Endothelial cell of umbilical vein (primary cell): ENCODE measurements around the gene DNAJC16. TPM values are rescaled to one million over a fixed set of nuclear protein-coding genes. Genes with fewer than 3 reads are reported as not detected.
"Not testable (repeated sequence)": the region's sequence is repeated elsewhere in the genome, so short reads cannot be mapped to it uniquely, and the experiment has no call there.

ENCODE experiments used
- BruUV-seq: library from RNA; stranded (reverse); fragments of 400-500 nt; replicated peaks from 2 replicates; lab custom pipeline; 2021; lab: Mats Ljungman, UMichigan
- CTCF ChIA-PET: fragments of 300-600, 350-600 bp; sonication (Branson Sonifier 250); formaldehyde crosslinking; loops from one replicate; lab custom pipeline; 2021; ENCODE audit warnings: antibody characterized with exemption, inconsistent platforms; lab: Charles Lee
- POLR2A ChIA-PET: fragments of 300-600, 350-600 bp; sonication (Branson Sonifier 250); formaldehyde crosslinking; loops from one replicate; lab custom pipeline; 2021; ENCODE audit warnings: antibody characterized with exemption, inconsistent platforms; lab: Charles Lee
- DNase-seq: peaks from one replicate; pipeline ENCODE4 v3.0.0-alpha.2; 2011; ENCODE audit warnings: low read depth, low spot score
- FAIRE-seq: peaks from 2 replicates; lab custom pipeline; 2011; peaks lifted over from hg19 to GRCh38; lab: Jason Lieb, UNC
- H2AFZ ChIP-seq: 2 replicates; pipeline ENCODE4 v1.6.0; 2012; ENCODE audit warnings: low read depth, low read length, control low read depth, inconsistent platforms
- H3K27ac ChIP-seq: 2 replicates; pipeline ENCODE4 v1.5.1; 2011; ENCODE audit warnings: low read depth, mild to moderate bottlenecking, control low read depth, low read length, moderate library complexity; ENCODE audit not compliant: insufficient read depth
- H3K27me3 ChIP-seq, 2 experiments: 2 replicates each; pipeline versions ENCODE4 v1.6.0 to v1.6.1; 2011; ENCODE audit warnings: low read length in 2 of 2, mixed read lengths in 1 of 2; ENCODE audit not compliant: control insufficient read depth in 2 of 2, insufficient read depth in 2 of 2
- H3K36me3 ChIP-seq, 2 experiments: 2 replicates in 1 of 2; 3 replicates in 1 of 2; pipeline ENCODE4 v1.5.1; 2011; ENCODE audit warnings: low read length in 2 of 2, mild to moderate bottlenecking in 1 of 2, moderate library complexity in 1 of 2; ENCODE audit not compliant: control insufficient read depth in 2 of 2, insufficient read depth in 2 of 2; ENCODE audit errors: extremely low read depth in 1 of 2
- H3K4me1 ChIP-seq: 3 replicates; pipeline ENCODE4 v1.5.1; 2011; ENCODE audit warnings: mild to moderate bottlenecking, low read length; ENCODE audit not compliant: control insufficient read depth, insufficient read depth; ENCODE audit errors: extremely low read depth
- H3K4me2 ChIP-seq: 2 replicates; pipeline ENCODE4 v1.6.1; 2011; ENCODE audit warnings: low read length, control low read depth, mixed read lengths; ENCODE audit not compliant: insufficient read depth
- H3K4me3 ChIP-seq, 3 experiments: fragments of 200-600 bp in 1 of 3; sonication (generic), shearing (Covaris generic) in 1 of 3; replicated peaks in 1 of 3; 2 replicates each; pipeline ENCODE4 v1.5.1; 2011 to 2016; ENCODE audit warnings: control low read depth in 3 of 3, low read length in 3 of 3, mild to moderate bottlenecking in 2 of 3, inconsistent platforms in 1 of 3, low read depth in 1 of 3, moderate library complexity in 1 of 3; ENCODE audit not compliant: insufficient read depth in 1 of 3
- H3K79me2 ChIP-seq: 2 replicates; pipeline ENCODE4 v1.6.0; 2012; ENCODE audit warnings: low read length, inconsistent platforms; ENCODE audit not compliant: control insufficient read depth, insufficient read depth
- H3K9ac ChIP-seq: replicated peaks from 2 replicates; pipeline ENCODE3; 2011; ENCODE audit warnings: low read length, control low read depth; ENCODE audit not compliant: insufficient read depth; ENCODE audit errors: extremely low read depth
- H3K9me1 ChIP-seq: replicated peaks from 3 replicates; pipeline ENCODE4 v1.6.0; 2011; ENCODE audit warnings: mild to moderate bottlenecking, low read length; ENCODE audit not compliant: control insufficient read depth, insufficient read depth; ENCODE audit errors: extremely low read depth
- H3K9me3 ChIP-seq: replicated peaks from 2 replicates; pipeline ENCODE4 v1.5.1; 2012; ENCODE audit warnings: low read length, inconsistent platforms; ENCODE audit not compliant: control insufficient read depth, insufficient read depth
- H4K20me1 ChIP-seq: replicated peaks from 2 replicates; pipeline ENCODE3; 2011; ENCODE audit warnings: mild to moderate bottlenecking, low read length; ENCODE audit not compliant: control insufficient read depth, insufficient read depth; ENCODE audit errors: extremely low read depth
- GATA2 ChIP-seq: IDR thresholded peaks from 2 replicates; pipeline ENCODE4 v1.7.0; 2011; ENCODE audit warnings: low read depth, mild to moderate bottlenecking, moderate library complexity, mixed read lengths, low read length; ENCODE audit not compliant: insufficient read length, insufficient read depth
- JUN ChIP-seq: IDR thresholded peaks from 2 replicates; pipeline ENCODE4 v1.6.1; 2011; ENCODE audit warnings: borderline replicate concordance, low read depth; ENCODE audit not compliant: insufficient read length, insufficient read depth
- POLR2A ChIP-seq: IDR thresholded peaks from 2 replicates; pipeline ENCODE4 v1.6.1; 2012; ENCODE audit warnings: low read depth, mild to moderate bottlenecking, control low read depth, low read length
- dilution Hi-C: fragments of 300-500 bp; cut with MboI; formaldehyde crosslinking; loops from one replicate; pipeline ENCODE4 v1.15.0; 2019; ENCODE audit warnings: low sequenced_read_pairs; ENCODE audit not compliant: extremely low pct_ligation_motif_present
- intact Hi-C: fragments of 100-400 bp; cut with micrococcal nuclease; formaldehyde crosslinking; loops from one replicate; pipeline ENCODE4 v1.10.0; 2022
- polyA plus RNA-seq, 4 experiments: library from polyadenylated mRNA; depleted of rRNA in 3 of 4; stranded (reverse) in 3 of 4; unstranded in 1 of 4; fragments of >200 nt; gene quantifications; 2 replicates each; pipeline versions ENCODE4 v1.2.1 to v1.2.3, GENCODE V29; 2011 to 2012; ENCODE audit warnings: missing spikeins in 1 of 4
- total RNA-seq: library from RNA; stranded (reverse); gene quantifications from 2 replicates; pipeline ENCODE4 v1.2.3, GENCODE V29; 2021

DNAJC16 gene
- total and polyA plus RNA-seq, 2 donors (not counting 3 experiments of a cell fraction or from before 2014, with no cell fraction given), result 8.0 to 21.4 TPM

- Histone ChIP-seq H3K27ac (no peak overlapping the region), H3K4me1 (peaks cover 13% of the 10 kb centered on the region), H4K20me1 (no peaks in the 10 kb centered on the region), H3K9ac (no peak overlapping the region), H3K4me3 (no peak overlapping the region), H3K4me2 (no peak overlapping the region), H3K9me1 (no peaks in the 10 kb centered on the region), H2AFZ (no peak overlapping the region), H3K36me3 (no peaks in the 10 kb centered on the region), H3K79me2 (no peaks in the 10 kb centered on the region), H3K27me3 (no peaks in the 10 kb centered on the region), H3K9me3 (no peaks in the 10 kb centered on the region)
- no peak for FAIRE-seq
- TF ChIP-seq POLR2A, result no peak
- no peak for TF ChIP-seq JUN
- TF ChIP-seq GATA2, result no peak
- CTCF ChIA-PET, result no interaction called here
- BruUV-seq, result no TSS peak
- dilution Hi-C loops, result no loop called here
- intact Hi-C loops, result loop anchor here (10.0 kb wide), 1 partner anchor 325 kb away; the partner anchor contains the start of gene SPEN
- POLR2A ChIA-PET, result no interaction called here
- no peak for DNase-seq
Measured at GRCh38 chr1:15519625-15520024, 7.0 kb upstream of the DNAJC16 start.

GRCh38 chr1:15521206-15521906 is 5.3 kb upstream of the DNAJC16 start:
- POLR2A ChIA-PET, H3K36me3 ChIP-seq, H3K27ac ChIP-seq, H3K9me3 ChIP-seq, dilution Hi-C loops, H4K20me1 ChIP-seq, H3K79me2 ChIP-seq, DNase-seq, H3K4me3 ChIP-seq, FAIRE-seq, H3K9ac ChIP-seq, H2AFZ ChIP-seq, H3K27me3 ChIP-seq, H3K4me2 ChIP-seq, CTCF ChIA-PET, BruUV-seq, H3K9me1 ChIP-seq: not testable (repeated sequence)
- H3K4me1 ChIP-seq, result peaks cover 17% of the 10 kb centered on the region
- intact Hi-C loops, result loop anchor here (10.0 kb wide), 1 partner anchor 323 kb away; the partner anchor contains the start of gene SPEN
